Activated CD4-positive, alpha-beta T cell treated with anti-CD3 and anti-CD28 coated beads, Interleukin-2, amount 50 U/mL, for 16 hours (primary cell): Measurements from ENCODE around the gene FRS3.

Experiments used
- DNase-seq: peaks from one replicate; pipeline ENCODE4 v3.0.0-alpha.2; 2020

Gene FRS3

GRCh38 chr6:41739041-41739440 lies 40.7 kb downstream of the FRS3 start:
- no peak for DNase-seq

DNA sequence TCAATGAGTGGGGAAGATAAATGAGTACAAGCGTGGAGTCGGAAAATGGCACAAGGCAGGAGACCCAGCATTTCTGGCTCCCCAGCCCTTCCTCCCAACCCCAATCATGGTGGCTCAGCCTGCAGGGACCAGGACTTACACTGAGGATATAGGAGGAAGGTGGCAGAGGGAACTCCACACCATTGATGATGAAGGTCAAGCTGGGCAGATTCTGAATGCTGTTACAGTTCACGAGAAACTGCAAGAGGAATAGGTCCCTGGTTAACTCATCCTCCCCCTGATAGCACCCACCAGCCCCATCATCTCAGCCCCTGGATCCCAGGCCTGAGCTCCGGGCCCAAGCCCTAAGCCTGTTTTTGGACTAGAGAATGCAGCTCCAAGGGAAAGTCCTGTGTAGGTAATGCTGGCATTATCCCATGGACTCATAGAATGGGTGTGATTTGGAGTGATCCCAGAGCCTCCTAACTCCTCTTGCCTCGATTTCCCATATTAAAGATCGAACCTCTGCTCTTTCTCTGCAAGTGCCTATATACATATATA lies 42.0 kb downstream of the FRS3 start:
- no peak for DNase-seq

DNA sequence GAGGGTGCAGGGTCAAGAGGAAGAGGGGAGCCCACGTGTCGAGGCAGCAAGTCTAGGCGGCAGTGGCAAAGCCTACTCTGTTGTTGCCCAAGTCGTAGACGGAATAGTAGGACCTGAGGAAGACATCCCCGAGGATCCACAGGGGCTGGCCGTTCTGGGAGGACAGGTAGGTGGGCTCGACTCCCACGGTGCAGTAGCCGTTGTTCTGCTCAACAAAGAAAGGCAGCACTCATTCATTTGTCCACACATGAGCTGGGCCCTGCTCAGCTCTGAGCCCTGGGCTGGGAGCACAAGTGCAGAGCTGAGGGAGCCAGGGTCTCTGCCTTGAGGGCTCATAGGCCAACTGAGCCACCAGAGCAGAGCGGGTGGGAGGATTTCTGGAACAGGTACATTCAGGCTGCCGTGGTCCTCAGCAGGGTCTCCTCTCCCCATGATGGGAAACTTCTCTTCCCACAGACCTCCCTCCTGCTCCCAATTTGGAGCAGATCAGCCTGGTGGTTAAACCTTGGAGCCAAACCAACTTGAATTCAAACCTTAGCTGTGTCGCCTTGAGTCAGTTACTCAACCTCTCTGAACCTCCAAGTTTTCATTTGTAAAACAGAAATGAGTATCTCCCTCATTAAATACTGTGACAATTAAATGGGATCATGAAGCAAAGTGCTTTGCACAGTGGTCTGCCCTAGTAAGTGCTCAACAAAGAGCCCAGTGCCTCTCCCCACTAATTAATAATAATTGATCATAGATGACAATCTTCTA lies 42.7 kb downstream of the FRS3 start:
- DNase-seq, result no peak

DNA sequence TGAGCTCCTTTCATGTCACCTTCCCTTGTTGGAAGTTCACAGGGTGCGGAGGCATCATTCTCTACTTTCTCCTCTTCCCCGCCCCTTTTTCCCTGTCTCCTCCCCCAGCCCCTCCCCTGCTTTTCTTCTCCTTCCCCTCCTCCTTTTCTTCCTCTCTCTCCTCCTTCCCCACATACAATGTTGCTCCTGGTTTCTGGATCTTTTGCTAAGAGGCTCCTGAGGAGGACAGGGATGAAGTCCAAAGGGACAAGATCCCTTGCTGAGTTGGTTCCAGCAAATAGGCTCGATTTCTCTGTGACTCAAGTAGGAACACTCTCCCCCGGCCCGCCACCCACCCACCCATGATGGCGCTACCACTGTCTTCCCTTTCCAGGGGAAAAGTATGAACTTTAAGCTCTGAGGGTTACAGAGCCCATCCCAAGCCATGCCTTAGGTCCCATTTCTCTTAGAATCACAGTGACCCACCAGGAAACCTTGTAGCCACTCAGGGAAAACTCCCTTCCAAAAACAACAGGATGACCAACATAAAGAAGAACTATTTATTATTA lies 43.4 kb downstream of the FRS3 start:
- no peak for DNase-seq

DNA sequence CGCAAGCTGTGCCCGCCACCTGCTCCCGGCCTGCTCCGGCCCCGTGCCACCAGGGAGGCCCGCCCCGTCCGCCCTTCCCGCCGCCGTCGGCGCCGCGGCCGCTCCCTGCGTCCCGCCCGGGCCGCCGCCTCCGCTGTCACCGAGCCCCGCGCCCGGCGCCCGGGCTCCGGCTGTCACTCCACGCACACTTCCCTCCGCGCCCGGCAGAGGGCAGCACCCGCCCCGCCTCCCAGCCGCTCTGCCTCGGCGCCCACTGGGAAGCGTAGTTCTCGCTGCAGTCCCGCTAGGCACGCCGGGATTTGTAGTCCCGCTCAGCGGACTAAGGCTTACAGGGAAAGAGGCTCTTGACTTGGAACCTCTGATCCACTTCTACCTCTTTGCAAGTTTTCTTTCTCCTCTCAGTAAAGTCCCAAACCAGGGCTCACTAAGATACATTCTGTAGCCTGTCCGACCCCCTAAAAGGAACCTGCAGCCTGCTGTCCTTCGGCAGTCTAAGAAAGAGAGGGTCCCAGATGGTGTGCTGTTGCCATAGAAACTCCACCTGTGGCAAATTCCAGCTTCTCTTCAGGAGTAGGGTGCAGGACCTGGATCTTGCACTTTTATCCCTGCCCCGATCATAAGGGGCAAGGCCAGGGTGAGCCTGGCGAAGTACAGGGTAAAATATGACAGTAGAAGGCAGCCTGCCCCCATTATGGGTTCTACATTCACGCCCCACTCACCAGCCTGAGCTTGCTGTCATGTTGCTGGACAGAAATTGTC lies 44.1 kb downstream of the FRS3 start, which contains the start of gene TFEB:
Gene TFEB (minus strand): TSS at position 182 of the 759 bp plus-strand sequence. CDS start 44,395 bp downstream, outside the sequence.
- peak; percentile 94 for DNase-seq

GRCh38 chr6:41734666-41735426 lies 44.9 kb downstream of the FRS3 start:
- DNase-seq, result peak; percentile 70

GRCh38 chr6:41733707-41734665 lies 45.7 kb downstream of the FRS3 start:
- peak; percentile 50 for DNase-seq

DNA sequence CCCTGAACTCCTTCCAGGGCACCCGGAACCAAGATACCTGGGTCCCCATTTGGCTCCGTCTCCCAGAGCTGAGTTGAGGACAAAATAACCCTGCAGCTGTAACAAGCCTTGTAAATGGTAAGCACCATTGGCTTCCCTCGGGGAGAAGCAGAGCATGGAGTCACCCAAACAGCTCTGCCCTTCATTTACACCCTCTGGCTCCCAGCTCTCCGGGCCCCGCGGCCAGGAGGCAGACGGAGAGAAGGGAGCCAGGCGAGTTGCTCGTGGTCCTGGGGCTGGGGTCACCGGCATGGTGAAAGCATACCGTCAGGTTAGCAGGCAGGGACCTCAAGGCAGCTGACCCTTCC lies 46.4 kb downstream of the FRS3 start:
- DNase-seq, result no peak

DNA sequence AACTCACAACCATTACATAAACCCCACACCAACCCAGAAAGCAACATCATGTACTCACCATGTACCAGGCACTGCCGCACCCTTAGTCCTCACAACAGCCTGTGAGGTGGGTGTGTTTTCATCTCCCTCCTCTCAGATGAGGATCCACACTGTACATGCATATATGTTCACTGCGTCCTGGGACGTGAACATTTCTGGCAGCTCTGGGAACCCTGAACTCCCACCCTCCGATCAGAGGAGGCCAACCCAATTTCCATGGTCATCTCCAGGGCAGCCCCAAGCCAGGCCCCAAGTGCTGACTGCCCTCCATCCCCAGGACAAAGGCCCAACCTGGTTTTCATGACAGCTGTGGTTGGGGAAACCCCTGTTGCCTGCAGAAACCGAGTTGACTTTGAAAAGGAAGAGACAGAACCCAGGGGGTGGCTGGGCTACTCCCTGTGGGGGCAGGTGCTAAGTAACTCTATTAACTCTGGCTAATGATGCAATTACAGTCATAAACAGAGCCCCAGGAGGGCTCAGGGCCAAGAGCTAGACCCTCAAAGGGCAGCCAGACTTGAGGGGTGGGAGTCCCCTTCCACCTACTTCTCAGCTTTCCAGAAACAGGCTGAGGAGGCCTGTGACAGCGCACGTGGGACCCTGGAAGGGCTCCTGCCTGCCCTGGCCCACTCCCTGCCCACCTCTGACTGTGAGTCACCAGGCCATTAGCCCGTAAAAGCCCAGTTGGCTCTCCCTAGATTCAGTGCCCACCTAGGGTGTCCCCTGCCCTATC lies 46.9 kb downstream of the FRS3 start:
- peak; percentile 69 for DNase-seq

DNA sequence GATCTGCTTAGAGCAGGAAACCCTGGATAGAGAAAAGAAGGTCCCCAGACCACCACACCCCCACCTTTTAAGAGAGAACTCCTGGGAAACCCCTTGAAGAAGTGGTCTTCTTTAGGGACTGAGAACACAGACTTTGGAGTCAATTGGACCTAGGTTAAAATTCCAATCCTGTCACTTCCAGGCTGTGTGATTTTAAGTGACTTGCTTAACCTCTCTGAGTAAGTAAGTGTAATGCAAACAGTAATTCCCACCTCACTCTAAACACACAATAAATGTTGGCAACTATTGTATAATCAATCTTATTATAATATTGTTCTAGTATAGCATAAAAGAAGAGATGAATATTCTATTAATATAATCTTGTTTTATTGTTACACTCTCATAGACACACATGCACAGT lies 47.6 kb downstream of the FRS3 start:
- no peak for DNase-seq

- DNase-seq, result no peak
These were observed 48.1 kb downstream of the FRS3 start for GRCh38 chr6:41731561-41732086.

- peak; percentile 28 for DNase-seq
These were observed 48.9 kb downstream of the FRS3 start for GRCh38 chr6:41730531-41731436.

DNA sequence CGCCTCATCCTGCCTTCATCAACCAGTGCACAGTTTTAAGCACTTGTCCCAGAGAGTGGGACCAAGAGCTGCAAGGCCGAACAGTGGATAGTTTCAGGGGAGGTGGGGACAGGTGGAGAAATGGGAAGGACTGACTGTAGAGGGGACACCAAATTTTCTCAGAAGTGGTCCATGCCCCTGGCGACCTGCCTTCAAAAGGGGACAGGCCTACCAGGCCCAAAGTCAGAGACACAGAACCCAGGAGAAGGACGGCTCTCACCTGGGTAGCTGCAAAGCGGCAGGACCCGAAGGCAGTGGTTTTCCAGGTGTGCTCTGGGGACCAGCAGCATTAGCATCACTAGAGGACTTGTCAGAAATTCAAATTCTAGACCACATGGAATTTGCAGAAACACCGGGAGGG lies 50.1 kb downstream of the FRS3 start:
- no peak for DNase-seq

GRCh38 chr6:41728954-41729353 lies 50.7 kb downstream of the FRS3 start:
- DNase-seq, result no peak

DNA sequence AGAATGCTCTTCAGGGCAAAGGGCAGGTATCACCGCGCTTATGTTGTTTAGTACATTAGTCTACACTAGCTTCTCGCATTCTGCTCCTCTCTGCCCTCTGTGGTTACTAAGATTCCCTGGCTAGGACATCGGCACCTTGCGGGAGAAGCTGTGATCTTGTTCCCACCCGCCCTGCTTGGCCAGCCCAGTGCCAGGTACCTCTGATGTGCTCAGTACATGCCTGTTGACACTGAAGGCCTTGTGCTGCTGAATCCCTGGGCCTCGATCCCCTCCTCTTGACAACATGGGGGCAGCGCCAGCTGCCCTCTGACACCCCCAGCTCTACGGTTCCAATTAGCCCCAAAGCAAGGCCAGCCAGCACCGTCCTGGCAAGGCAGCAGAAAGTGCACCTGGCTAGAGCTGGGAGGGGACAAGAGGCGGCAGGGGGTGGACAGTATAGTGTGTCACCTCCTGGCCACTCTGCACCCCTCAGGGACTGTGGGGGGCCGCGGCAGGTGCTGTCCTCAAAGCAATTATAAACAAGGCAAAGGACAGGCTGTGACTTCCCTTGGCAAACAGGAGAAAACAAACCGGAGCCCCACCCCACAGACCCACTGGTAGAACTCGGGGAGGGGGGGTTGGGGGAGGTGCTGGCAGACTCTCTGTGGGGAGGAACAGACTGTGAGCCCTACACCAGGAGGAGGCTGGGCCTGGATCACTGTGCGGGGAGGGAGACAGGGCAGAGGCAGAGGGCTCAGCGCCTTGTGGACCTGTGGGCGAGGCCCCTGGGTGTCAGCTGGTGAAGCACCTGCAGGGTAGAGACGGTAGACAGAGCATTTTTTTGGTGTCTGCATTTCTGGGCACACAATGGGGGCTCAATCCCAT lies 51.4 kb downstream of the FRS3 start:
- DNase-seq, result no peak

DNA sequence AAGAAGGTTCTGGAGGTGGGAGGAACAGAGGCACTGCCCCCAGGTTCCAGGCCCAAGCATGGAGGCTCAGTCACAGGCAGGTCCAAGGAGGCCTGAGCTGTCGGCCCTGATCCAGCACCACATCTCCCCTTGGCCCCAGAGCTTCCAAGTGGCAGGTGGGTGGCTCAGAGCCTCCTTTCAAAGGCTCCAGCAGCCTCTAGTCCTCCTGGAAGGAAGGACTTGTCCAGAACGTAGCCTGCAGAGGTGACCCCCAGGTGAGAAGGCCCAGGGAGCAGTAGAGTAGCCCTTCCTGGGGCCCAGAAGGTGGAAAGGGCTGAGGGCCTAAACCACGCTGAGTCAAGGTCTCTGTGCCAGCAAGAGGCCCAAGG lies 52.0 kb downstream of the FRS3 start:
- no peak for DNase-seq

- DNase-seq, result no peak
These were observed 52.8 kb downstream of the FRS3 start for GRCh38 chr6:41726876-41727275.
